GM23248 (cell line): Measurements from ENCODE around the gene BMAL2. TPM values are rescaled to one million over a fixed set of nuclear protein-coding genes. Genes with fewer than 3 reads are reported as not detected.

Experiments
- DNase-seq: peaks from one replicate; pipeline ENCODE4 v3.0.0-alpha.2; 2015
- H2AFZ ChIP-seq: fragments of 200-600 bp; sonication (generic); 2 replicates; pipeline ENCODE4 v1.6.1; 2016; ENCODE audit warnings: antibody characterized with exemption
- H3F3A ChIP-seq: fragments of 200-600 bp; sonication (generic); 2 replicates; pipeline ENCODE4 v1.6.1; 2016; ENCODE audit warnings: mild to moderate bottlenecking, antibody characterized with exemption, mixed run types; ENCODE audit not compliant: insufficient read depth
- H3K27ac ChIP-seq: fragments of 200-600 bp; sonication (generic); 2 replicates; pipeline ENCODE4 v1.5.1; 2016; ENCODE audit warnings: mild to moderate bottlenecking
- H3K27me3 ChIP-seq: fragments of 200-600 bp; sonication (generic); replicated peaks from 2 replicates; pipeline ENCODE4 v1.6.1; 2016; ENCODE audit warnings: mild to moderate bottlenecking; ENCODE audit not compliant: insufficient read depth
- H3K36me3 ChIP-seq: fragments of 200-600 bp; sonication (generic); 2 replicates; pipeline ENCODE4 v1.6.1; 2016; ENCODE audit warnings: low read depth, mild to moderate bottlenecking
- H3K4me1 ChIP-seq: fragments of 200-600 bp; sonication (generic); 2 replicates; pipeline ENCODE4 v1.6.1; 2016; ENCODE audit warnings: mild to moderate bottlenecking; ENCODE audit not compliant: insufficient read depth
- H3K4me2 ChIP-seq: fragments of 200-600 bp; sonication (generic); one replicate; pipeline ENCODE4 v1.6.1; 2016; ENCODE audit warnings: mild to moderate bottlenecking; ENCODE audit not compliant: unreplicated experiment
- H3K4me3 ChIP-seq: fragments of 200-600 bp; sonication (generic); 2 replicates; pipeline ENCODE4 v1.5.1; 2016; ENCODE audit warnings: mild to moderate bottlenecking
- H3K79me2 ChIP-seq: fragments of 200-600 bp; sonication (generic); 2 replicates; pipeline ENCODE4 v1.6.1; 2016; ENCODE audit warnings: mild to moderate bottlenecking; ENCODE audit not compliant: insufficient read depth
- H3K9ac ChIP-seq: fragments of 200-600 bp; sonication (generic); 2 replicates; pipeline ENCODE4 v1.6.1; 2016; ENCODE audit warnings: mild to moderate bottlenecking
- H3K9me2 ChIP-seq: fragments of 200-600 bp; sonication (generic); 2 replicates; pipeline ENCODE4 v1.6.1; 2016; ENCODE audit warnings: mixed run types, mild to moderate bottlenecking, moderate library complexity; ENCODE audit not compliant: insufficient read depth
- H3K9me3 ChIP-seq: fragments of 200-600 bp; sonication (generic); one replicate; pipeline ENCODE4 v1.6.1; 2017; ENCODE audit warnings: low read depth
- H4K20me1 ChIP-seq: fragments of 200-600 bp; sonication (generic); 2 replicates; pipeline ENCODE4 v1.6.0; 2016; ENCODE audit not compliant: insufficient read depth
- EZH2 ChIP-seq: fragments of 200-600 bp; sonication (generic); IDR thresholded peaks from 2 replicates; pipeline ENCODE4 v1.6.1; 2018; ENCODE audit warnings: antibody characterized with exemption, mild to moderate bottlenecking; ENCODE audit not compliant: insufficient read depth, poor library complexity, severe bottlenecking
- EZH2phosphoT487 ChIP-seq: fragments of 200-600 bp; sonication (generic); IDR thresholded peaks from 2 replicates; pipeline ENCODE4 v1.6.1; 2018; ENCODE audit warnings: antibody characterized with exemption, moderate library complexity, mild to moderate bottlenecking, low read depth; ENCODE audit not compliant: insufficient read depth
- WGBS, 2 experiments: methylation state at CpG; one replicate each; pipeline ENCODE4 v1.1.6; 2015 to 2017; ENCODE audit warnings: low lambda C conversion rate in 2 of 2, low coverage in 1 of 2; ENCODE audit errors: missing lambda C conversion rate in 2 of 2; 5-methylcytosine and 5-hydroxymethylcytosine counted together
- in situ Hi-C: fragments of 300-500 bp; cut with MboI; formaldehyde crosslinking; loops from 2 replicates; pipeline ENCODE4 v1.15.0; 2020
- polyA plus RNA-seq: library from polyadenylated mRNA; unstranded; fragments of >200 nt; fragmentation: Nextera tagmentation; extraction: Ambion mirVana; gene quantifications from 2 replicates; pipeline ENCODE4 v1.2.1, GENCODE V29; 2016
- total RNA-seq: library from RNA; depleted of rRNA; stranded (reverse); fragments of >200 nt; shearing (Covaris generic); gene quantifications from 2 replicates; pipeline ENCODE4 v1.2.3, GENCODE V29; 2014

BMAL2 gene
- total and polyA plus RNA-seq, 2 experiments from 2014 or later: 14.9 to 27.3 TPM

DNA sequence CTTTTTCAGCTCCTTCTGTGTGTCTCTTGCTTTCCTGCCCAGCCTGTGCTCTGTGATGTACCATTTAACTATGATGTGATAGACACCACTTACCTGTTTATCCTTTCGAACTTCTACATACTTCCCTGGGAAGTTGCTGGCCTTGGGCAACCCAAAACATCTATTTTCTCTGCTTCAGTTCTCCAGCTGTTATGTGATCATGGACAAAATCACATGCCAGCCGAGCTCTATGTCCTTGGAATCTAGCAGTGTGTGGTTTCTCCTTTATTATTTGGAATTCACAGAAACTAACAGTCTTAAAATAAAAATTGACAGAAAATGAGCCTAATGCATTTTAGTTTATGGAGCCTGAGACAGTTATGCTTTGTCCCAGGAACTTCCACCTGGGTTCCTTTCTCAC is 22.9 kb downstream of the BMAL2 start:
- no peaks in the 10 kb centered on the region for H3K9me3 ChIP-seq
- peaks cover 4% of the 10 kb centered on the region for H3F3A ChIP-seq
- no peaks in the 10 kb centered on the region for H4K20me1 ChIP-seq
- 99 to 100% methylated on average over 2 of the region's 2 CpGs for WGBS, 2 experiments
- H3K36me3 ChIP-seq: no peaks in the 10 kb centered on the region
- H2AFZ ChIP-seq: 0 out of 2 replicates have a peak overlapping the region, but pooled peaks have one; percentile 16
- in situ Hi-C loops: no loop called here
- H3K4me3 ChIP-seq: no peak overlapping the region
- no peak overlapping the region for H3K4me2 ChIP-seq
- peaks cover 15% of the 10 kb centered on the region for H3K4me1 ChIP-seq
- H3K27me3 ChIP-seq: no peaks in the 10 kb centered on the region
- H3K27ac ChIP-seq: no peak overlapping the region
- no peaks in the 10 kb centered on the region for H3K9me2 ChIP-seq
- TF ChIP-seq EZH2phosphoT487 (no peak), EZH2 (no peak)
- no peak overlapping the region for H3K9ac ChIP-seq
- no peak for DNase-seq
- peaks cover 38% of the 10 kb centered on the region for H3K79me2 ChIP-seq

DNA sequence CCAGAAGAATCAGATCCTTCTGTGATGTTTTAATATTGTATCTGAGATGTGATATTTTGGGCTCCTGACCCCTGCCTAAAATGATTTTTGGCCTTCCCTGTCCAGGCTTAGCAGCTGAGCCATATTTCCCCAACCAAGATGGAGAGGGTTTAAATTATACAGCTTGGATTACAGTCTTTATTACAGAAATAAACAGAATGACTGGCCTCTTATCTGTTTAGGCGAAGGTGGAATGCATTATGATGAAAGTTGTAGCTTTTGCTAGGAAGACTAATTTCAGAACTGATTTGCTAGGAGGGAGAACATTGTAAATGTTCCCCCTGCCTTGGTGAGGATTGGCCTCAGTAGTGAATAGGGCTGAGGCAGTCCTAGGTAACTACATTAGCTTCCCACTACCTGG is 23.3 kb downstream of the BMAL2 start:
- 100% methylated on average over 1 of the region's 1 CpG for WGBS, 2 experiments
- no peaks in the 10 kb centered on the region for H3K9me2 ChIP-seq
- H3K4me2 ChIP-seq: no peak overlapping the region
- no peaks in the 10 kb centered on the region for H3K27me3 ChIP-seq
- H2AFZ ChIP-seq: no peak overlapping the region
- H3K9ac ChIP-seq: no peak overlapping the region
- peaks cover 20% of the 10 kb centered on the region for H3K4me1 ChIP-seq
- H3K9me3 ChIP-seq: no peaks in the 10 kb centered on the region
- no peak overlapping the region for H3K27ac ChIP-seq
- no peak for DNase-seq
- in situ Hi-C loops: no loop called here
- H3K4me3 ChIP-seq: no peak overlapping the region
- no peaks in the 10 kb centered on the region for H3K36me3 ChIP-seq
- peaks cover 37% of the 10 kb centered on the region for H3K79me2 ChIP-seq
- no peaks in the 10 kb centered on the region for H4K20me1 ChIP-seq
- no peak for TF ChIP-seq EZH2phosphoT487
- no peak for TF ChIP-seq EZH2
- H3F3A ChIP-seq: peaks cover 9% of the 10 kb centered on the region

DNA sequence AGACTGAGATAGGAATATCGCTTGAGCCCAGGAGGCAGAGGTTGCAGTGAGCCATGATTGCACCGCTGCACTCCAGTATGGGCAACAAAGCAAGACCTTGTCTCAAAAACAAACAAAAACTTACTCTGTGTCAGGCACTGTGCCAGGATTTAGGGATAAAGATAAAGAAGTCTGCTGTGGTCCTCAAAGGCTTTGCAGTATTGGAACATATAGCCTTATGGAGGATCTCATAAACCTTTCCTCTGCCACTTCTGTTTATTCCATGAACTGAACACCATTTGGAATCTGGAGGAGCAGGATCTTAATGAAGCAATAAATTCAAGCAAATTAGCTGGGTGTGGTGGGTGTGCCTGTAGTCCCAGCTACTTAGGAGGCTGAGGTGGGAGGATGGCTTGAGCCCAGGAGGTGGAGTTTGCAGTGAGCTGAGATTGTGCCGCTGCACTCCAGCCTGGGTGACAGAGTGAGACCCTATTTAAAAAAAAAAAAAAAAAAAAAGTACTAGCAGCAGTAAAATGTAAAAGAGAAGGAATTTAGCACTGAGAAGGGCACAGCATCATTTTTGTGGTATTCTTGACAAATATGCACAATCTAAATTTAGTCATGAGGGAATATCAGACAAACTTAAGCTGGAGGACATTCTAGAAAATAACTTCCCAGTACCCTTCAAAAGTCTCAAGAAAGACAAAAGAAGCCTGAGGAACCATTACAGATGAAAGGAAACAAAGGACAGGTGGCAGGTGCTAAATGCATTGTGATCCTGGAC is 27.1 kb downstream of the BMAL2 start:
- H2AFZ ChIP-seq: no peak overlapping the region
- no peaks in the 10 kb centered on the region for H3K9me2 ChIP-seq
- peaks cover 35% of the 10 kb centered on the region for H3F3A ChIP-seq
- TF ChIP-seq EZH2phosphoT487: no peak
- no peak for TF ChIP-seq EZH2
- H3K36me3 ChIP-seq: no peaks in the 10 kb centered on the region
- peak; percentile 40 for DNase-seq
- no peaks in the 10 kb centered on the region for H4K20me1 ChIP-seq
- H3K4me3 ChIP-seq: no peak overlapping the region
- H3K9me3 ChIP-seq: no peaks in the 10 kb centered on the region
- 81 to 84% methylated on average over 3 of the region's 3 CpGs for WGBS, 2 experiments
- no peaks in the 10 kb centered on the region for H3K27me3 ChIP-seq
- H3K27ac ChIP-seq: peak overlapping the region; percentile 68
- in situ Hi-C loops: no loop called here
- peaks cover 38% of the 10 kb centered on the region for H3K79me2 ChIP-seq
- peaks cover 32% of the 10 kb centered on the region for H3K4me1 ChIP-seq
- H3K4me2 ChIP-seq: peak overlapping the region; percentile 24
- H3K9ac ChIP-seq: no peak overlapping the region

DNA sequence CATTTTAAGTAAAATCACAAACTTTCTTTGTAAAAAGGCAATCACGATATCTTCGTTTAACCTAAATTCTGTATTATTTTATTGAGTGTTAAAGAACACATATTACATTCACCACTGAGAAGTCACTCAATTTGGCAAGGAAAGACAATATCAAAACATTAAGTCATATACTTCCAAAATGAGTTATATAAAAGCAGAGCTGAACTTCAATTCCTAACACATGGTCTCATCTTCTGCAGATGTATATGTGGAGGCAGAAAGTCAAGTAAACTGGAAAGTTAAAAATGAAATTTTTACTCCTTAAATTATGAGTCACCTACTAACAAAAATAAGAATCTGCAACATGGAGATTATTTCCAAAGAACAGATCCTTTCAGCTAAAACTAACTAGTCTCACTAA is 28.7 kb downstream of the BMAL2 start:
- WGBS, 2 experiments: 26 to 39% methylated on average over 2 of the region's 2 CpGs
- DNase-seq: peak; percentile 78
- H3K4me2 ChIP-seq: peak overlapping the region; percentile 77
- no peaks in the 10 kb centered on the region for H3K9me2 ChIP-seq
- no peaks in the 10 kb centered on the region for H4K20me1 ChIP-seq
- in situ Hi-C loops: no loop called here
- peak overlapping the region; percentile 68 for H3K27ac ChIP-seq
- TF ChIP-seq EZH2phosphoT487 (no peak), EZH2 (no peak)
- H3F3A ChIP-seq: peaks cover 35% of the 10 kb centered on the region
- peak overlapping the region; percentile 36 for H3K4me3 ChIP-seq
- H3K36me3 ChIP-seq: no peaks in the 10 kb centered on the region
- peaks cover 36% of the 10 kb centered on the region for H3K4me1 ChIP-seq
- H3K27me3 ChIP-seq: no peaks in the 10 kb centered on the region
- H2AFZ ChIP-seq: peak overlapping the region; percentile 43
- peak overlapping the region; percentile 45 for H3K9ac ChIP-seq
- no peaks in the 10 kb centered on the region for H3K9me3 ChIP-seq
- H3K79me2 ChIP-seq: peaks cover 37% of the 10 kb centered on the region
